Kidney epithelial cell (primary cell): Measurements from ENCODE around the gene ARTN. TPM values are rescaled to one million over a fixed set of nuclear protein-coding genes. Genes with fewer than 3 reads are reported as not detected.

Experiments used
- DNase-seq: peaks from one replicate; pipeline ENCODE4 v3.0.0-alpha.2; 2010; ENCODE audit warnings: low read depth
- H3K27me3 ChIP-seq: 2 replicates; pipeline ENCODE4 v1.6.0; 2011; ENCODE audit warnings: low read length; ENCODE audit not compliant: control insufficient read depth, insufficient read depth
- H3K36me3 ChIP-seq: 2 replicates; pipeline ENCODE4 v1.5.1; 2011; ENCODE audit warnings: low read length; ENCODE audit not compliant: control insufficient read depth, insufficient read depth
- H3K4me3 ChIP-seq: 2 replicates; pipeline ENCODE4 v1.5.1; 2011; ENCODE audit warnings: low read depth, mild to moderate bottlenecking, control low read depth, low read length
- total RNA-seq: library from RNA; depleted of rRNA; stranded (reverse); fragments of >200 nt; gene quantifications from 2 replicates; pipeline ENCODE4 v1.2.3, GENCODE V29; 2015
- TF ChIP-seq, protein P1 (sequence below): IDR thresholded peaks from 2 replicates; pipeline ENCODE4 v1.5.1; 2011; ENCODE audit warnings: mild to moderate bottlenecking, moderate library complexity, low read length, control low read depth, inconsistent platforms; ENCODE audit not compliant: insufficient read depth, poor library complexity, severe bottlenecking

Gene ARTN
- total RNA-seq, 1 donor from 2014 or later = 4.7 TPM

DNA sequence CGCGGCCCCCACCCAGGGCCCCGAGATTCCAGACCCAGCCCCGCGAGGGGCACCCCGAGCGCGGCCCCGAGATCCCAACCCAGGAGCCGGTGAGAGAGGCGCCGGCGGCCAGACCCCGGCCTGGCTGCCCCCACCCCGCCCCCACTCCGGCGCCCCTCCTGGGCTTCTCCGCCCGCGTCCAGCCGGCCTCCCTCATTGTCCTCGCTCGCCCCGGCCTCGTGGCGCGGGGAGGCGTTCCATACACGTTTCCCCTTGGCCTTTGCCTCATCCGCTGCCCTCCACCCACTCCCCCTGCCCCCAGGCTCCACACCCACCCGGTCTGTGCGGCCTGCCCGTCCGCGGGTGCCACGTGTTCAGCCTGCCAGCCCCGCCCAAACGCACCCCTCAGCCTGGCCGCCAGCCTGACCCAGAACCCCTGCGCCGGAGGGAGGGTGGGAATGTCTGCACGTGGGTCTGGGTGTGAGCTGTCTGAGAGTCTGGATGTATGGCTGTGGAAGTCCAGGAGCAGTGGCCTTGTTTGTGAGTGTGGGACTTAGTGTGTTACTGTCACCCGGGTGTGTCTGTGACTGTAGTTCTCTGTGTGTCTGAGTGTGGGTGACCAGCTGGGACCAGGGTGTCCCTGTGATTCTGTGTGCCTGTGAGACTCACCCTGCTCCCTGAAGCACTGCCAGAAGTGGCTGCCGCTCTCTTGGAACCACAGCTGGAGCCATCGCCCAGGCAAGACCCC lies 46.1 kb downstream of the ARTN start:
- H3K36me3 ChIP-seq = peaks cover 6% of the 10 kb centered on the region
- no peak for DNase-seq
- TF ChIP-seq, protein P1, sequence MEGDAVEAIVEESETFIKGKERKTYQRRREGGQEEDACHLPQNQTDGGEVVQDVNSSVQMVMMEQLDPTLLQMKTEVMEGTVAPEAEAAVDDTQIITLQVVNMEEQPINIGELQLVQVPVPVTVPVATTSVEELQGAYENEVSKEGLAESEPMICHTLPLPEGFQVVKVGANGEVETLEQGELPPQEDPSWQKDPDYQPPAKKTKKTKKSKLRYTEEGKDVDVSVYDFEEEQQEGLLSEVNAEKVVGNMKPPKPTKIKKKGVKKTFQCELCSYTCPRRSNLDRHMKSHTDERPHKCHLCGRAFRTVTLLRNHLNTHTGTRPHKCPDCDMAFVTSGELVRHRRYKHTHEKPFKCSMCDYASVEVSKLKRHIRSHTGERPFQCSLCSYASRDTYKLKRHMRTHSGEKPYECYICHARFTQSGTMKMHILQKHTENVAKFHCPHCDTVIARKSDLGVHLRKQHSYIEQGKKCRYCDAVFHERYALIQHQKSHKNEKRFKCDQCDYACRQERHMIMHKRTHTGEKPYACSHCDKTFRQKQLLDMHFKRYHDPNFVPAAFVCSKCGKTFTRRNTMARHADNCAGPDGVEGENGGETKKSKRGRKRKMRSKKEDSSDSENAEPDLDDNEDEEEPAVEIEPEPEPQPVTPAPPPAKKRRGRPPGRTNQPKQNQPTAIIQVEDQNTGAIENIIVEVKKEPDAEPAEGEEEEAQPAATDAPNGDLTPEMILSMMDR = no peak
- H3K27me3 ChIP-seq = no peaks in the 10 kb centered on the region
- H3K4me3 ChIP-seq = peak overlapping the region; percentile 57

DNA sequence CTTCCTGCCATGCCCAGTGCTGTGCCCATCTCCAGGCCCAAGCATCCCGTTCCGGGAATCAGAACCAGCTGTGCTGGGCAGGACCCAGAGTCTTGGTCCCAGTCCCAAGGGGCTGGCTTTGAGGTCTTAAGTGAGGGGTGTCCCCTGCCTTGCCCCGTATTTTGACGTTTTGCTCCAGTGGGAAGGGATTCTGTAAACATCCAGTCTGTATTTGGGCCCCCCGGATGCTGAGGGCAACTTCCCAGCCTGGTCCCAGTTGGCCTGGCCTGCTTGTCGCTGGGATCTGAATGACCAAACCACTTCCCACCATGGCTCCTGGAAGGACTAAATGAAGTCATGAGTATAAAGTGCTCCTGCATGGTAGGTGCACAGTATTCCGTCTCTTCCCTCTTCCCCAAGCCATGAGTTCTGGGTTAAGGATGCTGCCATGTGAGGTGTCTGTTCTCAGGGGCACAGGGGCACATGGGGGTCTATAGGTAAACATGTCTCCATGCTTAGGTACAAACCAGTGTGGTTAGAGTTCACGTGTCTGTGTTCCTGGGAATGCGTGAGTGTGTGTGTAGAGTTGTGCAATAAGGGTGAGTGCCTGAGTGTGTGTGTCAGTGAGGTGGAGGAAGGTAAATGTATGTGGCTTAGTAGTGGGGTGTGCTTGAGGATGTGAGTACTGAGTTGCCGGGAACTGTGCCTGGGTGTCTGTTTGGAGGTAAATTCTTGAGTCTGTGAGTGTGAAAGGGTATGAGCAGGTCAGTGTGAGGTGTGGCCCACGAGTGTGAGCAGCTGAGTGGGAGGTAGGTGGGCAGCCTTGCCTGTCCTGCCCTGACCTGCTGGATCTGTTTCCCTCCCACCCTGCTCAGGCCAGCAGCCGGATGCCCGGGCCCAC lies 46.9 kb downstream of the ARTN start:
- TF ChIP-seq, protein P1 = no peak
- H3K36me3 ChIP-seq = peaks cover 6% of the 10 kb centered on the region
- H3K4me3 ChIP-seq = peak overlapping the region; percentile 57
- no peak for DNase-seq
- H3K27me3 ChIP-seq = no peaks in the 10 kb centered on the region

DNA sequence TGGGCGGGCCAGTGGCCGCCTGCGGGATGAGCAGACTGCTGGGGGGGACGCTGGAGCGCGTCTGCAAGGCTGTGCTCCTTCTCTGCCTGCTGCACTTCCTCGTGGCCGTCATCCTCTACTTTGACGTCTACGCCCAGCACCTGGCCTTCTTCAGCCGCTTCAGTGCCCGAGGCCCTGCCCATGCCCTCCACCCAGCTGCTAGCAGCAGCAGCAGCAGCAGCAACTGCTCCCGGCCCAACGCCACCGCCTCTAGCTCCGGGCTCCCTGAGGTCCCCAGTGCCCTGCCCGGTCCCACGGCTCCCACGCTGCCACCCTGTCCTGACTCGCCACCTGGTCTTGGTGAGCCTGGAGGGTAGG lies 47.5 kb downstream of the ARTN start:
- Histone ChIP-seq H3K27me3 (no peaks in the 10 kb centered on the region), H3K4me3 (no peak overlapping the region), H3K36me3 (peaks cover 6% of the 10 kb centered on the region)
- DNase-seq = no peak
- TF ChIP-seq, protein P1 = no peak

DNA sequence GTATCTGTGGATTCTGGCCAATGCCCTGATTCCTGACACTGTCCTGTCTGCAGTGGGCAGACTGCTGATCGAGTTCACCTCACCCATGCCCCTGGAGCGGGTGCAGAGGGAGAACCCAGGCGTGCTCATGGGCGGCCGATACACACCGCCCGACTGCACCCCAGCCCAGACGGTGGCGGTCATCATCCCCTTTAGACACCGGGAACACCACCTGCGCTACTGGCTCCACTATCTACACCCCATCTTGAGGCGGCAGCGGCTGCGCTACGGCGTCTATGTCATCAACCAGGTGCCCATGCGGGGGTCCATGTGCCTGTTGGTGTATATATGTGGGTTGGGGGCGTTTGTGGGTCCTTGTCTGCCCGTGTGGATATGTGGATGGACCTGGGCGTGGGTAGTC lies 48.0 kb downstream of the ARTN start:
- TF ChIP-seq, protein P1 = no peak
- no peak for DNase-seq
- Histone ChIP-seq H3K4me3 (no peak overlapping the region), H3K36me3 (peaks cover 6% of the 10 kb centered on the region), H3K27me3 (no peaks in the 10 kb centered on the region)

DNA sequence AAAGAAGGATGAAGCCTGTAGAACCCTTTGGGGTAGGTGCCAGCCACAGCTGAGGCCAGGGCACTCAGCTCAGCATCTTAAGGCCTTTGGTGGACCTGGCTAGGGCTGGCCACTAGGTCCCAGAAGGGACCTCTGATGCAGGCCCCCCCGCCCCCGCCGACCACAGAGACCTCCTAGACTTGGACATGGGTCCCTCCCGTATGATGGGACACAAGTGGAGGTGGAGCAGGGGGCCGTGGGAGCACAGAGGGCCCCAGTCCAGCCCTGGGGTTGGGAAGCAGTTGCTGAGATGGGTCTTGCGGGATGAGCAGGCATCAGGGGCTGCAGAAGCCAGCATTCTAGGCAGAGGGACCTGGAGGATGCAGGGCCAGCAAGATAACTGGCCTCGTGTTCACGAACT lies 48.6 kb downstream of the ARTN start:
- no peak overlapping the region for H3K4me3 ChIP-seq
- TF ChIP-seq, protein P1 = no peak
- no peaks in the 10 kb centered on the region for H3K27me3 ChIP-seq
- DNase-seq = no peak
- H3K36me3 ChIP-seq = peaks cover 6% of the 10 kb centered on the region

DNA sequence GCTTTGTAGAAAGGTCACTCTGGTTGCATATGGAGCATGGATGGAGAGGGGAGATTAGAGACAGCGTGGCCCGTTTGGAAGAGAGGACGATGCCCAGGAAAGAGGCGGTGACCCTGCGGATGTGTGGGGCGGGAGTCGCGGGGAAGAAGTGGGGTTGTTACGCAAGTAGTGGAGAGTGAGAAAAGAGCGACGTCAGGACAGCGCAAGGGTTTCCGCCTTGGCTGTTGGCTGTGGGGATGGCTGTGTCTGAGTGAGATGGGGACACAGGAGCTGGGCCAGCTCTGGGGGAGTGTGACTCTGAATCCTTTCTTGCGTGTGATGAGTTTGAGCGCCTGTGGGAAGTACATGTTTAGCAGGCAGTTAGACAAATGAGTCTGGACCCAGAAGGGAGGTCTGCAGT lies 49.2 kb downstream of the ARTN start:
- TF ChIP-seq, protein P1 = no peak
- no peak for DNase-seq
- H3K36me3 ChIP-seq = peaks cover 4% of the 10 kb centered on the region
- no peak overlapping the region for H3K4me3 ChIP-seq
- H3K27me3 ChIP-seq = no peaks in the 10 kb centered on the region
